GM12878 (cell line): ENCODE results near the gene EYA2. TPM values are rescaled to one million over a fixed set of nuclear protein-coding genes. Genes with fewer than 3 reads are reported as not detected.

Source experiments
- CHD1 ChIP-seq: IDR thresholded peaks from 2 replicates; pipeline ENCODE4 v1.6.1; 2012; ENCODE audit warnings: low read depth, low read length, improper control_type of control experiment
- CHD2 ChIP-seq: IDR thresholded peaks from 2 replicates; pipeline ENCODE4 v1.6.1; 2011; ENCODE audit warnings: low read depth, low read length, improper control_type of control experiment, borderline replicate concordance
- CREM ChIP-seq: IDR thresholded peaks from 2 replicates; pipeline ENCODE4 v1.6.1; 2014; ENCODE audit warnings: antibody characterized with exemption, low read depth
- DPF2 ChIP-seq: fragments of 450-650 bp; IDR thresholded peaks from 2 replicates; pipeline ENCODE4 v1.6.1; 2017; ENCODE audit warnings: mild to moderate bottlenecking
- EED ChIP-seq: sonication (generic); IDR thresholded peaks from 2 replicates; pipeline ENCODE4 v1.6.1; 2016; ENCODE audit warnings: antibody characterized with exemption, low read depth
- ETV6 ChIP-seq, 2 experiments: fragments of 450-650 bp in 1 of 2; IDR thresholded peaks in 1 of 2; conservative IDR thresholded peaks in 1 of 2; 2 replicates each; pipeline ENCODE4 v1.6.1; 2014; ENCODE audit warnings: antibody characterized with exemption in 1 of 2, borderline replicate concordance in 1 of 2, low read depth in 1 of 2, mild to moderate bottlenecking in 1 of 2, moderate library complexity in 1 of 2
- FOXK2 ChIP-seq: fragments of 450-650 bp; IDR thresholded peaks from 2 replicates; pipeline ENCODE4 v1.6.1; 2017; ENCODE audit warnings: mild to moderate bottlenecking, moderate library complexity
- HDGF ChIP-seq: fragments of 450-650 bp; IDR thresholded peaks from 2 replicates; pipeline ENCODE4 v1.6.1; 2016; ENCODE audit warnings: antibody characterized with exemption
- NFIC ChIP-seq: IDR thresholded peaks from 2 replicates; pipeline ENCODE4 v1.6.1; 2012; ENCODE audit warnings: low read depth, mild to moderate bottlenecking, inconsistent platforms, low read length, moderate library complexity
- NR2C2 ChIP-seq: IDR thresholded peaks from 2 replicates; pipeline ENCODE4 v1.6.1; 2011; ENCODE audit warnings: borderline replicate concordance, low read depth; ENCODE audit not compliant: control insufficient read depth, insufficient read length
- POU2F2 ChIP-seq: IDR thresholded peaks from 3 replicates; pipeline ENCODE4 v1.6.1; 2011; ENCODE audit warnings: low read depth, mild to moderate bottlenecking, low read length, borderline replicate concordance
- RAD21 ChIP-seq: IDR thresholded peaks from 2 replicates; pipeline ENCODE4 v1.6.1; 2011; ENCODE audit warnings: mild to moderate bottlenecking, low read depth, low read length, moderate library complexity; ENCODE audit not compliant: insufficient read depth
- RCOR1 ChIP-seq: conservative IDR thresholded peaks from 2 replicates; pipeline ENCODE4 v1.6.1; 2012; ENCODE audit warnings: low read depth, low read length, improper control_type of control experiment
- SMAD1 ChIP-seq: fragments of 450-650 bp; IDR thresholded peaks from 2 replicates; pipeline ENCODE4 v1.6.1; 2018; ENCODE audit warnings: mild to moderate bottlenecking, low read depth; ENCODE audit not compliant: partially characterized antibody
- STAT1 ChIP-seq: fragments of 450-650 bp; conservative IDR thresholded peaks from 2 replicates; pipeline ENCODE4 v1.6.1; 2014; ENCODE audit warnings: antibody characterized with exemption, mild to moderate bottlenecking
- TCF12 ChIP-seq: IDR thresholded peaks from 2 replicates; pipeline ENCODE4 v1.6.1; 2011; ENCODE audit warnings: low read depth, mild to moderate bottlenecking, low read length
- ZNF24 ChIP-seq: fragments of 450-650 bp; IDR thresholded peaks from 2 replicates; pipeline ENCODE4 v1.6.1; 2017; ENCODE audit warnings: antibody characterized with exemption, mild to moderate bottlenecking
- polyA plus RNA-seq, 11 experiments: library from polyadenylated mRNA; depleted of rRNA in 4 of 11; unstranded in 6 of 11; stranded (reverse) in 5 of 11; fragments of >200 nt; fragmentation: Nextera tagmentation in 4 of 11; fragmentation: Illumina TruSeq in 1 of 11; extraction: Ambion mirVana in 4 of 11; extraction: Trizol in 1 of 11; gene quantifications; 1 replicate in 1 of 11; 2 replicates in 10 of 11; pipeline versions ENCODE4 v1.2.1 to v1.2.3, GENCODE V29; 2011 to 2016; ENCODE audit warnings: inconsistent platforms in 2 of 11, missing spikeins in 2 of 11, low read depth in 1 of 11
- total RNA-seq, 4 experiments: library from RNA; depleted of rRNA in 3 of 4; stranded (reverse); fragments of >200 nt in 3 of 4; fragmentation: Illumina TruSeq in 1 of 4; extraction: Trizol in 1 of 4; gene quantifications; 2 replicates each; pipeline versions ENCODE4 v1.2.1 to v1.2.3, GENCODE V29; 2013 to 2021
- TF ChIP-seq, protein P1 (sequence below): fragments of 450-650 bp; IDR thresholded peaks from 2 replicates; pipeline ENCODE4 v1.6.1; 2016; ENCODE audit warnings: mild to moderate bottlenecking
- TF ChIP-seq, protein P2 (sequence below): IDR thresholded peaks from 2 replicates; pipeline ENCODE4 v1.6.1; 2011; ENCODE audit warnings: borderline replicate concordance, low read depth, mild to moderate bottlenecking, moderate library complexity, mixed read lengths, low read length; ENCODE audit not compliant: insufficient read depth; ENCODE audit errors: extremely low read length
- TF ChIP-seq, protein P3 (sequence below): fragments of 450-650 bp; formaldehyde crosslinking; IDR thresholded peaks from 2 replicates; pipeline ENCODE4 v1.4.0; 2022; ENCODE audit warnings: mild to moderate bottlenecking, moderate library complexity
- TF ChIP-seq, protein P4 (sequence below): IDR thresholded peaks from 2 replicates; pipeline ENCODE4 v1.6.1; 2011; ENCODE audit warnings: borderline replicate concordance, low read depth, mild to moderate bottlenecking, moderate library complexity, low read length; ENCODE audit not compliant: insufficient read depth, poor library complexity, severe bottlenecking
- TF ChIP-seq, protein P5 (sequence below): fragments of 450-650 bp; IDR thresholded peaks from 2 replicates; pipeline ENCODE4 v1.6.1; 2017; ENCODE audit warnings: mild to moderate bottlenecking, low read depth, inconsistent platforms; ENCODE audit not compliant: poor library complexity, severe bottlenecking

Gene EYA2
- total and polyA plus RNA-seq, 10 of the 15 experiments (the other 5 are each of a cell fraction or from before 2014, with no cell fraction given), result 0.20 TPM; not detected in 9

DNA sequence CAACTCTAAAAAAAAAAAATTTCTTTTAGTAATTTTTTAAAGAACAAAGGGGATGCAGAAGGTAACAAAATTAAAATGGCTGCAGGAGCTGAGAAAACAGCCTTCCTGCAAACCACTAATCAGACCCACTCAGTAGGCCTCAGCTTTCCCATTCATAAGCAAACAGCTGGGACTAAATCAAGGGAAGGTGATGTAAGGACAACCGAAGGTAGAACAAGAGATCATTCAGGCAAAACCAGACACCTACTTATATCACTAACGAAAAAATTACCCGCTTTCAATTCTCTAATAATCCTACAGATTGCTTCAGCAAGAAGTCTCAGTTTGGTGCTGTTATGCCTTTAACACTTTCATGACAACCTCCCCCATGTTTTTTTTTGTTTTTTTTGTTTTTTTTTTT lies 337.9 kb downstream of the EYA2 start (continued):
- TF ChIP-seq STAT1 (no peak), DPF2 (no peak), POU2F2 (no peak), CREM (0 out of 2 replicates have a peak, but pooled peaks have one; percentile 17), CHD1 (no peak), RCOR1 (no peak), CHD2 (no peak), ZNF24 (no peak), NFIC (0 out of 2 replicates have a peak, but pooled peaks have one; percentile 17), HDGF (no peak), ETV6 (conservative IDR thresholded peaks at IDR 0.05 in 1 of 2, IDR thresholded peaks at IDR 0.05 in 1 of 2; ENCODE audit: borderline replicate concordance in 1 of 2, low read depth in 1 of 2) (0 out of 4 replicates have a peak, but pooled peaks of 1 of the 2 experiments have one; percentile 53), RAD21 (no peak), FOXK2 (no peak), SMAD1 (no peak), EED (no peak), NR2C2 (no peak), TCF12 (no peak)
- TF ChIP-seq, protein P1, sequence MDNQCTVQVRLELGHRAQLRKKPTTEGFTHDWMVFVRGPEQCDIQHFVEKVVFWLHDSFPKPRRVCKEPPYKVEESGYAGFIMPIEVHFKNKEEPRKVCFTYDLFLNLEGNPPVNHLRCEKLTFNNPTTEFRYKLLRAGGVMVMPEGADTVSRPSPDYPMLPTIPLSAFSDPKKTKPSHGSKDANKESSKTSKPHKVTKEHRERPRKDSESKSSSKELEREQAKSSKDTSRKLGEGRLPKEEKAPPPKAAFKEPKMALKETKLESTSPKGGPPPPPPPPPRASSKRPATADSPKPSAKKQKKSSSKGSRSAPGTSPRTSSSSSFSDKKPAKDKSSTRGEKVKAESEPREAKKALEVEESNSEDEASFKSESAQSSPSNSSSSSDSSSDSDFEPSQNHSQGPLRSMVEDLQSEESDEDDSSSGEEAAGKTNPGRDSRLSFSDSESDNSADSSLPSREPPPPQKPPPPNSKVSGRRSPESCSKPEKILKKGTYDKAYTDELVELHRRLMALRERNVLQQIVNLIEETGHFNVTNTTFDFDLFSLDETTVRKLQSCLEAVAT, result 0 out of 2 replicates have a peak, but pooled peaks have one; percentile 50
- TF ChIP-seq, protein P2, sequence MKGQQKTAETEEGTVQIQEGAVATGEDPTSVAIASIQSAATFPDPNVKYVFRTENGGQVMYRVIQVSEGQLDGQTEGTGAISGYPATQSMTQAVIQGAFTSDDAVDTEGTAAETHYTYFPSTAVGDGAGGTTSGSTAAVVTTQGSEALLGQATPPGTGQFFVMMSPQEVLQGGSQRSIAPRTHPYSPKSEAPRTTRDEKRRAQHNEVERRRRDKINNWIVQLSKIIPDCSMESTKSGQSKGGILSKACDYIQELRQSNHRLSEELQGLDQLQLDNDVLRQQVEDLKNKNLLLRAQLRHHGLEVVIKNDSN, result no peak
- TF ChIP-seq, protein P3, sequence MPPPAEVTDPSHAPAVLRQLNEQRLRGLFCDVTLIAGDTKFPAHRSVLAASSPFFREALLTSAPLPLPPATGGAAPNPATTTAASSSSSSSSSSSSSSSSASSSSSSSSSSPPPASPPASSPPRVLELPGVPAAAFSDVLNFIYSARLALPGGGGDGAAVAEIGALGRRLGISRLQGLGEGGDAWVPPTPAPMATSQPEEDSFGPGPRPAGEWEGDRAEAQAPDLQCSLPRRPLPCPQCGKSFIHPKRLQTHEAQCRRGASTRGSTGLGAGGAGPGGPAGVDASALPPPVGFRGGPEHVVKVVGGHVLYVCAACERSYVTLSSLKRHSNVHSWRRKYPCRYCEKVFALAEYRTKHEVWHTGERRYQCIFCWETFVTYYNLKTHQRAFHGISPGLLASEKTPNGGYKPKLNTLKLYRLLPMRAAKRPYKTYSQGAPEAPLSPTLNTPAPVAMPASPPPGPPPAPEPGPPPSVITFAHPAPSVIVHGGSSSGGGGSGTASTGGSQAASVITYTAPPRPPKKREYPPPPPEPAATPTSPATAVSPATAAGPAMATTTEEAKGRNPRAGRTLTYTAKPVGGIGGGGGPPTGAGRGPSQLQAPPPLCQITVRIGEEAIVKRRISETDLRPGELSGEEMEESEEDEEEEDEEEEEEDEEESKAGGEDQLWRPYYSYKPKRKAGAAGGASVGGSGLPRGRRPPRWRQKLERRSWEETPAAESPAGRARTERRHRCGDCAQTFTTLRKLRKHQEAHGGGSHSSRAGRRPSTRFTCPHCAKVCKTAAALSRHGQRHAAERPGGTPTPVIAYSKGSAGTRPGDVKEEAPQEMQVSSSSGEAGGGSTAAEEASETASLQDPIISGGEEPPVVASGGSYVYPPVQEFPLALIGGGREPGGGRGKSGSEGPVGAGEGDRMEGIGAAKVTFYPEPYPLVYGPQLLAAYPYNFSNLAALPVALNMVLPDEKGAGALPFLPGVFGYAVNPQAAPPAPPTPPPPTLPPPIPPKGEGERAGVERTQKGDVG (CRISPR knock-in tag), result no peak
- TF ChIP-seq, protein P4, sequence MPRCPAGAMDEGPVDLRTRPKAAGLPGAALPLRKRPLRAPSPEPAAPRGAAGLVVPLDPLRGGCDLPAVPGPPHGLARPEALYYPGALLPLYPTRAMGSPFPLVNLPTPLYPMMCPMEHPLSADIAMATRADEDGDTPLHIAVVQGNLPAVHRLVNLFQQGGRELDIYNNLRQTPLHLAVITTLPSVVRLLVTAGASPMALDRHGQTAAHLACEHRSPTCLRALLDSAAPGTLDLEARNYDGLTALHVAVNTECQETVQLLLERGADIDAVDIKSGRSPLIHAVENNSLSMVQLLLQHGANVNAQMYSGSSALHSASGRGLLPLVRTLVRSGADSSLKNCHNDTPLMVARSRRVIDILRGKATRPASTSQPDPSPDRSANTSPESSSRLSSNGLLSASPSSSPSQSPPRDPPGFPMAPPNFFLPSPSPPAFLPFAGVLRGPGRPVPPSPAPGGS, result no peak
- TF ChIP-seq, protein P5, sequence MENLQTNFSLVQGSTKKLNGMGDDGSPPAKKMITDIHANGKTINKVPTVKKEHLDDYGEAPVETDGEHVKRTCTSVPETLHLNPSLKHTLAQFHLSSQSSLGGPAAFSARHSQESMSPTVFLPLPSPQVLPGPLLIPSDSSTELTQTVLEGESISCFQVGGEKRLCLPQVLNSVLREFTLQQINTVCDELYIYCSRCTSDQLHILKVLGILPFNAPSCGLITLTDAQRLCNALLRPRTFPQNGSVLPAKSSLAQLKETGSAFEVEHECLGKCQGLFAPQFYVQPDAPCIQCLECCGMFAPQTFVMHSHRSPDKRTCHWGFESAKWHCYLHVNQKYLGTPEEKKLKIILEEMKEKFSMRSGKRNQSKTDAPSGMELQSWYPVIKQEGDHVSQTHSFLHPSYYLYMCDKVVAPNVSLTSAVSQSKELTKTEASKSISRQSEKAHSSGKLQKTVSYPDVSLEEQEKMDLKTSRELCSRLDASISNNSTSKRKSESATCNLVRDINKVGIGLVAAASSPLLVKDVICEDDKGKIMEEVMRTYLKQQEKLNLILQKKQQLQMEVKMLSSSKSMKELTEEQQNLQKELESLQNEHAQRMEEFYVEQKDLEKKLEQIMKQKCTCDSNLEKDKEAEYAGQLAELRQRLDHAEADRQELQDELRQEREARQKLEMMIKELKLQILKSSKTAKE, result no peak
